Right forelimb (tissue), 1 donor: ENCODE data around the gene SMIM29.
A peak's percentile ranks its signal among the peaks of the same experiment; 100 is the strongest.

Source experiments
- DNase-seq: peaks from one replicate; pipeline ENCODE4 v3.0.0-alpha.2; 2018

The SMIM29 gene

DNA sequence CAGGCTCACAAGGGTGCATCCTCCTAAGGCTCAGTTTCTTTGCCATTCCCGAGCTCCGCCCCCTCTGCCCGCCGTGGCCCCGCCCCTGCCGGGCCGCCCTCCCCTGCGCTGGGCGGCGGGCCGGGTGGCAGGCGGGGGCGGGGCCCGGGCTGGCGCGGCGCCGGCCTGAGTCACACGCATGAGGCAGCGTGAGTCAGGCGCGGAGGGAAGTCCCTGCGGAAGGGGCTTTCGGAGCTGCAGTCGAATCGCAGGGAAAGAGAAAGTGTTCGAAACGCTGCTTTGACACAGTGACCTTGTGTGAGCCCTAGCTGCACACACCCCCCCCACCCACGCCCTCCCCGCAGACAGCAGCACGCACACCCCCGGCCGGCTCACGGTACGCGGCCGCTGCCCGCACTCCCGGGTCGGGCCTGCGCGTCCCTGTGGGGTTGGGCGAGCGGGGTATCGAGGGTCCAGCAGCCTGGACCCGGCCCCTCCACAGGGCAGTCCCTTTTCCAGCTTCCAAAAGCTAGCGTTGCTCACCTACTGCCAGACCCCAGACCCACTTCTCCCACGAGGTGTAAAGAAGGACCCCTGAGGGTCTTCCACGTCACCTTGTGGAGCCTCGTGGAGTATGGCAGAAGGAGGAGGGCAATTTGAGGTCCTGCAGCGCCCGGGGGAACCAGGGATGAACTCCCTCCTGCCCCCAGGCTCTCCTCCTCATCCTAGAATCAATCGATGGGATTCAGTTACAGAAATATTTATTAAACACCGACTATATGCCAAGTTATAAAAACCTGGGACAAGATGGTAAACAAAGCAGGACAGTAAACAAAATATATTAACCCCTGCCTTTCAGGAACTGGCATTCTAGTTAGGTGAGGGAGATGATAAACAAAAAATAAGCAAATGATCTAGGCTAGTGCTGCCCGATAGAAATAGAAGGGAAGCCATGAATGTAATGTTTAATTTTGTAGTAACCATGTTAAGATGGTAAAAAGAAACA lies 24.6 kb downstream of the SMIM29 start:
- peak; percentile 92 for DNase-seq

DNA sequence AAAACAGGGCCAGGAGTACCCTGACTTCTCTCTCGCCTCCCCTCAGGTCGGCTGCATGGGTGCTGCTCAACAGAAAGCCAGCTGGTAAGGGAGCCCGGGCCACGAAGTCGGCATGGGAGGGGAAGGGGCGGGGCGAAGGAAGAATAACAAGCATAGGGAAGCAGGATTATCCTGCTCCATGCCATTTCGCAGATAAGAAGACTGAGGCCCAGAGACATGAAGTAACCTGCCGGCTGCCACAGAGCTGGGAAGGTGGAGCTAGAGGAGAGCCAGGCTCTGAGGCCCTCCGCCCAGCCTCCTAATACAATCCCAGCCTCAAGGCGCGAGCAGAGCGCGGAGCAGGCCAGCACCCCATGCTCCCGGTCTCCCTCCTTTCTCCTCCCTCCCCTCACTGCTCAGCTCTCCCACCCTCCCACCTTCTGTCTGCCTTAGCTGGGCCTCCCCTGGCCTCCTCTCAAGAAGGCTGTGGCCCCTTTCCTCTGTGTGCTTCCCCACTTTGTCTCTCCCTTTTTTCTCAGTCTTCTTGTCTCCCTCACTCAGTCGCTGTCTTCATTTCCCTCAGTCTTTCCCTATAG lies 25.3 kb downstream of the SMIM29 start:
- no peak for DNase-seq

DNA sequence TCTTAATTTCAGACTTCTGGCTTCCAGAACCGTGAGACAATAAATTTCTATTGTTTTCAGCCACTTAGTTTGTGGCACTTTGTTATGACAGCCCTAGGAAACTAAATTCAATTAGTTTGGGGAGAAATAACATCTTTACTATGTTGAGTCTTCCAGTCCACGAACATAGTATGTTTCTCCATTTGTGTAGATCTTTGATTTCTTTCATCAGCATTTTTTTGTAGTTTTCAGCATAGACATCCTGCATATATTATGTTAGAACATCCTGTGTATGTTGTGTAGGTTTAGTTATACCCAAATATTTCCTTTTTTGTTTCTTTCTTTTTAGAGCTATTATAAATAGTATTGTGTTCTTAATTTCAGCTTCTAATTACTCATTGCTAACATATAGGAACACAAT lies 30.1 kb downstream of the SMIM29 start:
- no peak for DNase-seq

DNA sequence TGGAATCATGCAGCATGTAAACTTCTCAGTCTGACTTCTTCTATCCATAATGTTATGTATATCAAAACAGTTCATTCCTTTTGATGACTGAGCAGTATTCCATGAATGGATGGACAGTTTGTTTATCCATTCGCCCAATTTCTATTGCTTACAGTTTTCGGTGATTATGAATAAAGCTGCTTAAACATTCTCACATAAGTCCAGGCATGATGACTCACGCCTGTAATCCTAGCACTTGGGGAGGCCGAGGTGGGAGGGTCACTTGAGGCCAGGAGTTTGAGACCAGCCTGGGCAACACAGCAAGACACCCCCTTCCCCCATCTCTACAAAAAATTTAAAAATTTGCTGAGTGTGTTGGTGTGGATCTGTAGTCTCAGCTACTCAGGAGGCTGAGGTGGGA lies 35.0 kb downstream of the SMIM29 start:
- DNase-seq, result no peak

DNA sequence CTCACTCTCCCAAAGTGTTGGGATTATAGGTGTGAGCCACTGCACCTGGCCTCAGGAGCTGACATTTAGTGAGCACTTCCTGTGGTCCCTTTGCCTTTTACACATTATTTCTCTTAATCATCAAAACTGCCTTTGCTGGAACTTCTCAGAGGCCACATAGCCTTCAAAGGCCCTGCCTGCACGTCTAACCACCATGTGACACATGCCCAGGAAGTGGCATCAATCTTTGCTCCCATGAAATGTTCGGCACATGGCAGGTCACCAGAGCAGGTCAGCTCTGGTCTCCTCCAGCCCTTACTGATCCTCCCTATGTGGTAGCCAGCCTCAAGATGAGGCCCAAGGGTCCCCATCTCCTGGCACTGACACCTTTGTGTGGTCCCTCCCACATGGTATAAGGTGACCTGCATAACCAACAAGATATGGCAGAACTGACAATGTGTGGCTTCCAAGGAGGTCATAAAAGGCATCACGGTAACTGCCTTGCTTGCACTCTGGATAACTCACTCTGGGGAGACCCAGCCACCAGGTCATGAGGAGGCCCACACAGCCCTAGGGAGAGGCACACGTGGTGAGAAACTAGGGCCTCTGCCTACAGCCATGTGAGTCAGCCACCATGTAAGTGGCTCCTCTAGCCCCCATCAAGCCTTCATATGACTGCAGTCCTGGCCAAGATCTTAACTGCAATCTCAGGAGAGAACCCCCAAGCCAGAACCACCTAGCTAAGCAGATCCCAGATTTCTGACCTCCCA lies 40.9 kb downstream of the SMIM29 start:
- DNase-seq, result no peak

DNA sequence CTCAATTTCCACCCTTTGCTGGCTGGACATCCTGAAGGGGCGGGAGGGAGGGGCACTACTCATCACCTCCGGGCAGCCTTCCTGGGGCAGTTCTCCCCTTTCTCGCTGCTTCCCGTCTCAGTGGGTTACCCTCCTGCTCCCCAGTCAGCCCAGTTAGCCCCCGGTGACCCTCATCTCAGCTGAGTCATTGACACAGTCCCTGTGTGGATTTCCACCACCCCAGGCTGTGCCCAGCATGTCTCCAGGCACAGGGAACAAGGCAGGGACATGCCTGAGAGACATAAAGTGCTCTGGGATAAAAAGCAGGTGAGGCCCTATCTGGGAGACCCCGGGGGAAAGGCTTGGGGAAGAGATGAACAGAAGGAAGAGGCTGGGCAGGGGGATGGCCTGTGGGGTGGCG lies 42.1 kb downstream of the SMIM29 start:
- DNase-seq, result no peak

DNA sequence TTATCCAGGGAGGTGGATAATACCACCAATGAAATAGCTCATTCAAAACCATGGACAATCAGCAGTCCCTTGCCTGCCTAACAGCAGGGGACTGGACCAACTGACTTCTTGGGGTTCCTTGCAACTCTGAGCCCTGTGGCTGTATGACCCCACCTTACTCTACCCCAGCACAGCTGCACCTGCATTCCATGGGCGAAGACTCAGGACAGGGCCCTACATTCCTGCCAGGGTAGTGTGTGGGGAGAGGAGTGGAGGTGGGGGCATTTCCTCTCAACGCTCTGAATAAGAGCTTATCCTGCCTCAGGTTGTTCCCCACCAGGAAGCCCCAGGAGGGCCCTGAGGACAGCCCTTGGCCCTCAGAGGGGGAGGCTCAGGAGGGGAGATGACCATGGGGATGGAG lies 42.9 kb downstream of the SMIM29 start:
- DNase-seq, result no peak

DNA sequence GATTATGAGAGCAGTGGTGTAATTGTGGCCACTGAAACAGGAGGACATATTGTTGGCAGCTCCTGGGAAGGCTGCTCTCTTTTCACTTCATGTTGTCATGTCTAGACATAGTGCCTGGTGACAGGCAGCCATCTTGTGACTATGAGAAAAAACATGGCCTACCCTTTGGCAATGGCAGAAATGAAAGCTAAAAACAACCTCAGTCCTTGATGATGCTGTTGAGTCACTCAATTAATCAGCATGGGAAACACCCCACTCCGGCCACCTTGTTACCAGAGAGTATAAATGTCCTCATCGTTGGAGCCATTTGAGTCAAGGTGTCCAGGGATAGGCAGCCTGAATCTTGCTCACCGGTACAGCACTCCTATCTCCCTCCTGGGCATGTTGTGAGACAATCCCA lies 43.3 kb downstream of the SMIM29 start:
- DNase-seq, result no peak

DNA sequence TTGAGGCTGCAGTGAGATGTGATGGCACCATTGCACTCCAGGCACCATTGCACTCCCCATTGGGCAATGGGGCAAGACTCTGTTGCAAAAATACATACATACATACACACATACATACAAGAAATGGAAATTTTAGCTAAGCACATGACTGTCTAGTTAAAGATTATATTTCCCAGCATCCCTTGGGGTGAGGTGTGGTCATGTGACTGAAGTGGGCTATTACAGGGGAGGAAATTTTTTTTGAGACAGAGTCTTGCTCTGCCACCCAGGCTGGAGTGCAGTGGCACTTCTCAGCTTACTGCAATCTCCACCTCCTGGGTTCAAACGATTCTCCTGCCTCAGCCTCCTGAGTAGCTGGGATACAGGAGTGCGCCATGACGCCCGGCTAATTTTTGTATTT lies 44.1 kb downstream of the SMIM29 start:
- DNase-seq, result no peak

DNA sequence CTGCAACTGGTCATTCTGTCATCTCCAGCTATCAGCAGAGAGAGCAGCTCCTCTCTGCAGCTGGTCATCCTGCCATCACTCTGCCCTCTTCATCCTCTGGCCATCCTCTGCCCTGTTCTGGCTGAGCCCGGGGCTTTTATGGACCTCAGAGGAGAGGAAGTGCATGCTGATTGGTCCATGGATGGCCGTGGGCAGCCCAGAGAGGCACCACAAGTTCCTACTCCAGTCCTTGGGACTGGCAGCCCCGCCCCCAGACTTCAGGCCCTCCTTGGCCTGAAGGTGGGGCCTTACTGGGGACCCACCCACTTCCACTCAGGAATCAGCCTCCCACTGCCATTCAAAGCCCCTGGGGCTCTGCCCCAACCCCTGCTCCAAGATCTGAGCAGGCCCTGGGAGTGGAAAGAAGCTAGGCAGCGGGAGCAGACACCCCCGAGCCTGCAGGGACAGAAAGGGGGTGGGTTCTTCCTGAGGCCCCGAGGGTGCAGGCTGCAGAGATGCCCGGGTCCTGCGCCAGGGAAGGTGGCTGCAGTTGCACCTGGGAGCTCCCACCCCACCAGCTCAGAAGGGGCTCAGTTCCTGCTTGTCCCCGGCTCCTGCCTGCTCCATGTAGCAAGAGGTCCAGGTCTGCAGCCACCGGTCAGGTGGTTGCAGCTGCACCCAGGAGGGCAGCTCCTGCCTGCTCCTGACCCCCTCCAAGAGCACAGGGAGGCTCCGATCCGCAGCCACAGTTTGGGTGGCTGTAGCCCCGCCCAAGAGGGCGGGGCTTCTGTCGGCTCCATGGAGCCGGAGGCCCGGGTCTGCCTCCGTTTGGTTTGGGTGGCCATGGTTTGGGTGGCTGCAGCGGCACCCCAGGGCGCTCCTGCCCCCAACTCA lies 46.2 kb downstream of the SMIM29 start:
- DNase-seq, result no peak

DNA sequence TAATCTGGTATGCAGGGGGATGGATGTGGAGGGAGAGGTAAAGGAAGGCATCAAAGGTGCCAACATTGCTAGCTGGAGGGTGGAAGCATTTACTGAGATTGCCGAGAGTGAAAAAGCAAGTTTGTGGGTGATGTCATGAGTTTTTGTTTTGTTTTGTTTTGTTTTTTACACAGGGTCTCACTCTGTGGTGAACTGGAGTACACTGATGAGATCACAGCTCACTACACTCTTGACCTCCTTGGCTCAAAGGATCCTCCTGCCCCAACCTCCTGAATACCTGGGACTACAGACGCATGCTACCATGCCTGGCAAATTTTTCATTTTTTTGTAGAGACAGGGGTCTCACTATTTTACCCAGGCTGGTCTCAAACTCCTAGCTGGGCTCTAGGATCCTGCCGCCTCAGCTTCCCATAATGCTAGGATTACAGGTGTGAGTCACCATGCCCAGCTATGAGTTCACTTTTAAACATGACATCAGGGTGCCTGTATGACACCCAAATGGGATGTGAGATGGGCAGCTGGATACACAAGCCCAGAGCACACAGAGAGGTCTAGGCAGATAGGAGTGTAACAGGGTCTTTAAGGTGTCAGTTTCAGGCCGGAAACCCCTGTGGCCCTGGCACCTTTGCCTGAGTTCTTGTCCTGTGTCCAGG lies 47.2 kb downstream of the SMIM29 start:
- no peak for DNase-seq

DNA sequence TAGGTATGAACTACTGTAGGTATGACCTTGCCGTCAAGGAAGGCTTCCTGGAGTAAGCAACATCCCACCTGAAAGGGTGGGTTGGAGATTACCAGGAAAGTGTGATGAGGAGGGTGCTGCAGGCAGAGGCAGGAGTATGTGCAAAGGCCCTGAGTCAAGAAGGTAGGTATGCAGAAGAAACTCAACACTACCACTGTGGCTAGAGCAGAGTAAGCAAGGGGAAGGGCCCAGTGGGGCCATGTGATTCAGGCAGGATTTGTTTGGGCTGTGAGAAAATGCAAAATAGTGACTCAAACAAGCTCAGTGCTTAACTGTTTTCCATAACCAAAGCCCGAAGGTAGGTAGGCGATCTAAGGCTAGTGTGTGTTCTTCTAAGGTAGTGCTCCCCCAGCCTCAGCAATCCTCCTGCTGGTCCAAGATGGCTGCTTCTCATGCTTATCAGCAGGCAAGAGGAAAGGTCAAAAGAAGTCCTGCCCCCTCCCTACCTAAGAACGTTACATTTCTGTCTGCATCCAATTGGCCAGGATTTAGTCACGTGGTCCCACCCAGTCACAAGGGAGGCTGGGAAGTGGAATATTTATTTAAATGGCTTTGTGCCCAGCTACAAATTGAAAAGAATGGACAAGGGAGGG lies 48.4 kb downstream of the SMIM29 start:
- no peak for DNase-seq

DNA sequence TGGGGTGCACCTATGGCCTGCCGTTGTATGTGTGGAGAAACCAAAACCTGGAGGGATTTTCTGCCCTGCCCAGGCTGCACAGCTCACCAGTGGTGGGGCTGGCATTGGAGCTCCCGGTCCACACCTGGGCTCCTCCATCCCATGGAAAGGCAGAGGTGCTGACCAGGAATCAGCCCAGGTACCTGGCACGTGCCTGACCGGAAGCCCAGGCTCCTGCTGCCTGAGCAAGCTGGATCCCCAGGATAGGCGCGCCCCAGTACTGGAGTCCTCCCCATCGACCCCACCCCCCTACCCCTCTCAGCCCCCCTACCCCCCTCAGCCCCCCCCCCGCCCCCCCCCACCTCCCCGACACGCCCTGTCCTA lies 52.0 kb downstream of the SMIM29 start:
- no peak for DNase-seq
